AG04450 (cell line): Measurements from ENCODE around the gene B4GALNT3. TPM values are rescaled to one million over a fixed set of nuclear protein-coding genes. Genes with fewer than 3 reads are reported as not detected.

Source experiments
- CTCF ChIA-PET: fragments of 300-600, 350-600 bp; formaldehyde crosslinking; extraction: SDS; loops from one replicate; lab custom pipeline; 2022; ENCODE audit warnings: antibody characterized with exemption, inconsistent platforms; lab: Charles Lee
- POLR2A ChIA-PET: fragments of 350-600 bp; formaldehyde crosslinking; extraction: SDS; loops from one replicate; lab custom pipeline; 2021; ENCODE audit warnings: antibody characterized with exemption, inconsistent platforms; lab: Yijun Ruan, JAX
- DNase-seq: peaks from one replicate; pipeline ENCODE4 v3.0.0-alpha.2; 2011; ENCODE audit warnings: low read depth, low spot score
- H3K27ac ChIP-seq: one replicate; pipeline ENCODE4 v1.5.1; 2012; ENCODE audit warnings: low read depth, low read length, control low read depth
- H3K27me3 ChIP-seq: one replicate; pipeline ENCODE4 v1.6.0; 2012; ENCODE audit warnings: low read length; ENCODE audit not compliant: control insufficient read depth, insufficient read depth
- H3K4me3 ChIP-seq: 2 replicates; pipeline ENCODE4 v1.5.1; 2011; ENCODE audit warnings: mild to moderate bottlenecking, low read depth, low read length, control low read depth
- H3K9me3 ChIP-seq: 2 replicates; pipeline ENCODE4 v1.5.1; 2012; ENCODE audit warnings: low read length; ENCODE audit not compliant: control insufficient read depth, insufficient read depth
- CTCF ChIP-seq: IDR thresholded peaks from 2 replicates; pipeline ENCODE4 v1.5.1; 2011; ENCODE audit warnings: low read depth, low read length, control low read depth, inconsistent platforms
- polyA plus RNA-seq: library from polyadenylated mRNA; depleted of rRNA; stranded (reverse); fragments of >200 nt; gene quantifications from 2 replicates; pipeline ENCODE4 v1.2.3, GENCODE V29; 2011

Gene B4GALNT3
- polyA plus RNA-seq, 1 experiment = not detected

- Histone ChIP-seq H3K27ac (no peak overlapping the region), H3K4me3 (no peak overlapping the region), H3K9me3 (no peaks in the 10 kb centered on the region), H3K27me3 (peaks cover 29% of the 10 kb centered on the region)
- TF ChIP-seq CTCF = no peak
- ChIA-PET POLR2A (no interaction called here), CTCF (interaction anchor here (1.3 kb wide), 1 partner anchor 15 kb away, joined by 3 read pairs; no protein-coding TSS in a partner anchor)
- DNase-seq = no peak
Measured at GRCh38 chr12:467591-467990, 7.9 kb downstream of the B4GALNT3 start.

GRCh38 chr12:468671-469389 is 9.1 kb downstream of the B4GALNT3 start:
- H3K27me3 ChIP-seq = peaks cover 27% of the 10 kb centered on the region
- no peak overlapping the region for H3K4me3 ChIP-seq
- no peak for DNase-seq
- no peaks in the 10 kb centered on the region for H3K9me3 ChIP-seq
- CTCF ChIA-PET = no interaction called here
- POLR2A ChIA-PET = no interaction called here
- H3K27ac ChIP-seq = no peak overlapping the region
- TF ChIP-seq CTCF = no peak

- POLR2A ChIA-PET = no interaction called here
- H3K9me3 ChIP-seq = no peaks in the 10 kb centered on the region
- H3K27ac ChIP-seq = no peak overlapping the region
- no peak for DNase-seq
- no peak overlapping the region for H3K4me3 ChIP-seq
- H3K27me3 ChIP-seq = peaks cover 20% of the 10 kb centered on the region
- CTCF ChIA-PET = no interaction called here
- TF ChIP-seq CTCF = no peak
Measured at GRCh38 chr12:470133-470532, 10.4 kb downstream of the B4GALNT3 start.

GRCh38 chr12:473198-473597 is 13.5 kb downstream of the B4GALNT3 start:
- no peaks in the 10 kb centered on the region for H3K9me3 ChIP-seq
- ChIA-PET POLR2A (no interaction called here), CTCF (no interaction called here)
- H3K27me3 ChIP-seq = peaks cover 39% of the 10 kb centered on the region
- H3K4me3 ChIP-seq = no peak overlapping the region
- no peak for TF ChIP-seq CTCF
- DNase-seq = no peak
- H3K27ac ChIP-seq = no peak overlapping the region

GRCh38 chr12:473863-474577 is 14.3 kb downstream of the B4GALNT3 start:
- Histone ChIP-seq H3K4me3 (no peak overlapping the region), H3K27me3 (peaks cover 38% of the 10 kb centered on the region), H3K27ac (no peak overlapping the region), H3K9me3 (no peaks in the 10 kb centered on the region)
- DNase-seq = no peak
- no peak for TF ChIP-seq CTCF
- CTCF ChIA-PET = interaction anchor here (0.6 kb wide), 1 partner anchor 105 kb away, joined by 5 read pairs; no protein-coding TSS in a partner anchor
- POLR2A ChIA-PET = no interaction called here
